Measurements from ENCODE around the gene ZRANB3. TPM values are rescaled to one million over a fixed set of nuclear protein-coding genes. Genes with fewer than 3 reads are reported as not detected.

The ZRANB3 gene
- total and polyA plus RNA-seq, 4 donors = 2.5 to 7.2 (median 4.1) TPM

DNA sequence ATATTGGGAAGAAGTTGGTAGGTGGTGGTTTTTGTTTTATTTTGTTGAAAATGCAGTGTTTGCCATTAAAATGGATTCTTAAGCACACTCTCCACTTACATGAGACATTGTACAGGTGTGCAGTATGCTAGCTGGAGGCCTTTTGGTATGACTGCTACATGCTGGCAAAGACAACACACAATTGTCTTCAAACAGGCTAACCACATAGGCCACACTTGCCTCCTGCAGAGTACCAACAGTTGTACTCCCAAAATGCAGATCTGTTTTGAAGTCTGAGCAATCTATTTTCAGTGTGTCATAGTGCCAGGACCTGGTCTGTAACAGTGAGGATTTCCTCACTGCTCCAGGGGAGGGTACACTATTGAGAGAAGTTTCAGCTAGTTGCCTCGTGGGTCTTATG is 213.6 kb downstream of the ZRANB3 start:
- no peak overlapping the region for H3K4me3 ChIP-seq (ENCODE audit: low read depth in 1 of 3, low read length in 3 of 3)
- no peaks in the 10 kb centered on the region for H3K4me1 ChIP-seq (ENCODE audit: control insufficient read depth in 4 of 4, insufficient read depth in 4 of 4, low read length in 3 of 4)
- no peaks in the 10 kb centered on the region for H3K36me3 ChIP-seq (ENCODE audit: control insufficient read depth in 4 of 4, insufficient read depth in 3 of 4, low read depth in 1 of 4, low read length in 3 of 4)
- TF ChIP-seq GABPA (IDR thresholded peaks at IDR 0.05 in 1 of 2, conservative IDR thresholded peaks at IDR 0.05 in 1 of 2) = no peak
- TF ChIP-seq, protein P1, sequence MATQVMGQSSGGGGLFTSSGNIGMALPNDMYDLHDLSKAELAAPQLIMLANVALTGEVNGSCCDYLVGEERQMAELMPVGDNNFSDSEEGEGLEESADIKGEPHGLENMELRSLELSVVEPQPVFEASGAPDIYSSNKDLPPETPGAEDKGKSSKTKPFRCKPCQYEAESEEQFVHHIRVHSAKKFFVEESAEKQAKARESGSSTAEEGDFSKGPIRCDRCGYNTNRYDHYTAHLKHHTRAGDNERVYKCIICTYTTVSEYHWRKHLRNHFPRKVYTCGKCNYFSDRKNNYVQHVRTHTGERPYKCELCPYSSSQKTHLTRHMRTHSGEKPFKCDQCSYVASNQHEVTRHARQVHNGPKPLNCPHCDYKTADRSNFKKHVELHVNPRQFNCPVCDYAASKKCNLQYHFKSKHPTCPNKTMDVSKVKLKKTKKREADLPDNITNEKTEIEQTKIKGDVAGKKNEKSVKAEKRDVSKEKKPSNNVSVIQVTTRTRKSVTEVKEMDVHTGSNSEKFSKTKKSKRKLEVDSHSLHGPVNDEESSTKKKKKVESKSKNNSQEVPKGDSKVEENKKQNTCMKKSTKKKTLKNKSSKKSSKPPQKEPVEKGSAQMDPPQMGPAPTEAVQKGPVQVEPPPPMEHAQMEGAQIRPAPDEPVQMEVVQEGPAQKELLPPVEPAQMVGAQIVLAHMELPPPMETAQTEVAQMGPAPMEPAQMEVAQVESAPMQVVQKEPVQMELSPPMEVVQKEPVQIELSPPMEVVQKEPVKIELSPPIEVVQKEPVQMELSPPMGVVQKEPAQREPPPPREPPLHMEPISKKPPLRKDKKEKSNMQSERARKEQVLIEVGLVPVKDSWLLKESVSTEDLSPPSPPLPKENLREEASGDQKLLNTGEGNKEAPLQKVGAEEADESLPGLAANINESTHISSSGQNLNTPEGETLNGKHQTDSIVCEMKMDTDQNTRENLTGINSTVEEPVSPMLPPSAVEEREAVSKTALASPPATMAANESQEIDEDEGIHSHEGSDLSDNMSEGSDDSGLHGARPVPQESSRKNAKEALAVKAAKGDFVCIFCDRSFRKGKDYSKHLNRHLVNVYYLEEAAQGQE (IDR thresholded peaks at IDR 0.05) = no peak
- no peak for TF ChIP-seq JUND (IDR thresholded peaks at IDR 0.05)
- no peak for TF ChIP-seq HNF4A (conservative IDR thresholded peaks at IDR 0.05)
- no peak for TF ChIP-seq YY1 (IDR thresholded peaks at IDR 0.05)
- TF ChIP-seq SP1 (IDR thresholded peaks at IDR 0.05) = no peak
- no peak for TF ChIP-seq TAF1 (conservative IDR thresholded peaks at IDR 0.05)
- TF ChIP-seq FOXA1 (IDR thresholded peaks at IDR 0.05) = no peak
- no peak for TF ChIP-seq RAD21 (IDR thresholded peaks at IDR 0.05)
- DNase-seq (ENCODE audit: low spot score) = no peak
- H3K9ac ChIP-seq (ENCODE audit: low read depth in 1 of 2, low read length in 2 of 2) = no peak overlapping the region
- no peak overlapping the region for H3K27ac ChIP-seq (ENCODE audit: low read depth in 1 of 2, low read length in 2 of 2)
- no peaks in the 10 kb centered on the region for H3K9me3 ChIP-seq (ENCODE audit: control insufficient read depth in 4 of 4, low read length in 3 of 4)
- 78% methylated on average over 1 of the region's 1 CpG for WGBS
- no peaks in the 10 kb centered on the region for H3K27me3 ChIP-seq (ENCODE audit: control insufficient read depth in 4 of 4, insufficient read depth in 4 of 4, low read length in 3 of 4)

DNA sequence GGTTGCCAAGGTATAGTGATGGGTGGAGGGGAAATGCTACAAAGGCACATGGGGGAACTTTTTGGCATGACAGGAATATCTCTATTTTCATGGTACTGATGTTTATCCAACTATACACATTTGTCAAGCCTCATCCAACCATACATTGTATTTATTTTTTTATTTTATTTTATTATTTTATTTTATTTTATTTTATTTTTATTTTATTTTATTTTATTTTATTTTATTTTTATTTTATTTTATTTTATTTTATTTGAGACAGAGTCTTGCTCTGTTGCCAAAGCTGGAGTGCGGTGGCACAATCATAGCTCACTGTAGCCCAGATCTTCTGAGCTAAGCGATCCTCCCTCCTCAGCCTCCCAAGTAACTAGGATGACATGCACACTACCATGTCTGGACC is 219.1 kb downstream of the ZRANB3 start:
- no peaks in the 10 kb centered on the region for H3K27me3 ChIP-seq (ENCODE audit: control insufficient read depth in 4 of 4, insufficient read depth in 4 of 4, low read length in 3 of 4)
- H3K9ac ChIP-seq (ENCODE audit: low read depth in 1 of 2, low read length in 2 of 2) = no peak overlapping the region
- H3K4me1 ChIP-seq (ENCODE audit: control insufficient read depth in 4 of 4, insufficient read depth in 4 of 4, low read length in 3 of 4) = no peaks in the 10 kb centered on the region
- no peak overlapping the region for H3K4me3 ChIP-seq (ENCODE audit: low read depth in 1 of 3, low read length in 3 of 3)
- no peak for DNase-seq (ENCODE audit: low spot score)
- H3K27ac ChIP-seq (ENCODE audit: low read depth in 1 of 2, low read length in 2 of 2) = no peak overlapping the region
- H3K9me3 ChIP-seq (ENCODE audit: control insufficient read depth in 4 of 4, low read length in 3 of 4) = no peaks in the 10 kb centered on the region
- 97% methylated on average over 2 of the region's 2 CpGs for WGBS
- TF ChIP-seq, protein P2, sequence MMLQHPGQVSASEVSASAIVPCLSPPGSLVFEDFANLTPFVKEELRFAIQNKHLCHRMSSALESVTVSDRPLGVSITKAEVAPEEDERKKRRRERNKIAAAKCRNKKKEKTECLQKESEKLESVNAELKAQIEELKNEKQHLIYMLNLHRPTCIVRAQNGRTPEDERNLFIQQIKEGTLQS (IDR thresholded peaks at IDR 0.05) = no peak
- TF ChIP-seq HNF4G (IDR thresholded peaks at IDR 0.05) = no peak
- no peak for TF ChIP-seq FOXA2 (IDR thresholded peaks at IDR 0.05)
- TF ChIP-seq SP1 (IDR thresholded peaks at IDR 0.05) = no peak
- TF ChIP-seq RXRA (IDR thresholded peaks at IDR 0.05) = no peak
- TF ChIP-seq, protein P3, sequence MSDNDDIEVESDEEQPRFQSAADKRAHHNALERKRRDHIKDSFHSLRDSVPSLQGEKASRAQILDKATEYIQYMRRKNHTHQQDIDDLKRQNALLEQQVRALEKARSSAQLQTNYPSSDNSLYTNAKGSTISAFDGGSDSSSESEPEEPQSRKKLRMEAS (IDR thresholded peaks at IDR 0.05) = no peak
- TF ChIP-seq YY1 (IDR thresholded peaks at IDR 0.05) = no peak
- TF ChIP-seq JUND (IDR thresholded peaks at IDR 0.05) = no peak
- TF ChIP-seq FOXA1 (IDR thresholded peaks at IDR 0.05) = no peak
- TF ChIP-seq HNF4A (conservative IDR thresholded peaks at IDR 0.05) = no peak
- no peaks in the 10 kb centered on the region for H3K36me3 ChIP-seq (ENCODE audit: control insufficient read depth in 4 of 4, insufficient read depth in 3 of 4, low read depth in 1 of 4, low read length in 3 of 4)

DNA sequence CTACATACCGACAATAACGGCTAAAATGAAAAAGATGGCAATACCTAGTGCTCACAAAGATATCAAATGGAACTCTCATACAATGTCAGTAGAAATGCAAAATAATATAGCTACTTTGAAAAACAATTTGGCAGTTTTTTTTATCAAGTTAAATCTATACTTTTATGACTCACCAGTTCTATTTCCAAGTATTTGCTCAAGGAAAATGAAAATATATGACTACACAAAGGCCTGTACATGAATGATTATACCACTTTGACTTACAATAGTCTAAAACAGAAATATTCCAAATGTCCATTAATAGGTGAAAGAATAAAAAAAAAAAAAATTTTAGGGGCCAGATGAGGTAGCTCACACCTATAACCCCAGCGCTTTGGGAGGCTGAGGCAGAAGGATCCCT is 219.8 kb downstream of the ZRANB3 start:
- Histone ChIP-seq H3K27ac (ENCODE audit: low read depth in 1 of 2, low read length in 2 of 2) (no peak overlapping the region), H3K27me3 (ENCODE audit: control insufficient read depth in 4 of 4, insufficient read depth in 4 of 4, low read length in 3 of 4) (no peaks in the 10 kb centered on the region), H3K9ac (ENCODE audit: low read depth in 1 of 2, low read length in 2 of 2) (no peak overlapping the region), H3K9me3 (ENCODE audit: control insufficient read depth in 4 of 4, low read length in 3 of 4) (no peaks in the 10 kb centered on the region), H3K4me3 (ENCODE audit: low read depth in 1 of 3, low read length in 3 of 3) (no peak overlapping the region), H3K4me1 (ENCODE audit: control insufficient read depth in 4 of 4, insufficient read depth in 4 of 4, low read length in 3 of 4) (no peaks in the 10 kb centered on the region), H3K36me3 (ENCODE audit: control insufficient read depth in 4 of 4, insufficient read depth in 3 of 4, low read depth in 1 of 4, low read length in 3 of 4) (no peaks in the 10 kb centered on the region)
- 98% methylated on average over 3 of the region's 3 CpGs for WGBS
- TF ChIP-seq, protein P4, sequence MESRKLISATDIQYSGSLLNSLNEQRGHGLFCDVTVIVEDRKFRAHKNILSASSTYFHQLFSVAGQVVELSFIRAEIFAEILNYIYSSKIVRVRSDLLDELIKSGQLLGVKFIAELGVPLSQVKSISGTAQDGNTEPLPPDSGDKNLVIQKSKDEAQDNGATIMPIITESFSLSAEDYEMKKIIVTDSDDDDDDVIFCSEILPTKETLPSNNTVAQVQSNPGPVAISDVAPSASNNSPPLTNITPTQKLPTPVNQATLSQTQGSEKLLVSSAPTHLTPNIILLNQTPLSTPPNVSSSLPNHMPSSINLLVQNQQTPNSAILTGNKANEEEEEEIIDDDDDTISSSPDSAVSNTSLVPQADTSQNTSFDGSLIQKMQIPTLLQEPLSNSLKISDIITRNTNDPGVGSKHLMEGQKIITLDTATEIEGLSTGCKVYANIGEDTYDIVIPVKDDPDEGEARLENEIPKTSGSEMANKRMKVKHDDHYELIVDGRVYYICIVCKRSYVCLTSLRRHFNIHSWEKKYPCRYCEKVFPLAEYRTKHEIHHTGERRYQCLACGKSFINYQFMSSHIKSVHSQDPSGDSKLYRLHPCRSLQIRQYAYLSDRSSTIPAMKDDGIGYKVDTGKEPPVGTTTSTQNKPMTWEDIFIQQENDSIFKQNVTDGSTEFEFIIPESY (IDR thresholded peaks at IDR 0.05) = no peak
- TF ChIP-seq, protein P2 (IDR thresholded peaks at IDR 0.05) = no peak
- no peak for TF ChIP-seq RAD21 (IDR thresholded peaks at IDR 0.05)
- TF ChIP-seq HNF4G (IDR thresholded peaks at IDR 0.05) = no peak
- no peak for DNase-seq (ENCODE audit: low spot score)

Data from liver (tissue), 9 donors.